Caco-2 (cell line): Measurements from ENCODE around the gene SLAMF6. TPM values are rescaled to one million over a fixed set of nuclear protein-coding genes. Genes with fewer than 3 reads are reported as not detected.

Experiments used
- BruUV-seq: library from RNA; stranded (reverse); fragments of 400-500 nt; replicated peaks from 2 replicates; lab custom pipeline; 2021; lab: Mats Ljungman, UMichigan
- CTCF ChIA-PET: fragments of 300-600 bp; sonication (Branson Sonifier 250); formaldehyde crosslinking; loops from one replicate; lab custom pipeline; 2022; ENCODE audit warnings: antibody characterized with exemption; lab: Charles Lee
- POLR2A ChIA-PET: fragments of 300-600 bp; sonication (Branson Sonifier 250); formaldehyde crosslinking; loops from one replicate; lab custom pipeline; 2022; ENCODE audit warnings: antibody characterized with exemption; lab: Charles Lee
- DNase-seq, 2 experiments: peaks; one replicate each; pipeline versions ENCODE4 v3.0.0 to v3.0.0-alpha.2; 2020 to 2022
- H3K27me3 ChIP-seq: replicated peaks from 2 replicates; pipeline ENCODE4 v1.6.0; 2011; ENCODE audit warnings: low read length; ENCODE audit not compliant: control insufficient read depth, insufficient read depth
- H3K36me3 ChIP-seq: 2 replicates; pipeline ENCODE4 v1.5.1; 2011; ENCODE audit warnings: low read length; ENCODE audit not compliant: control insufficient read depth, insufficient read depth
- H3K4me1 ChIP-seq: fragments of 250-450 bp; sonication (Bioruptor Pico); 2 replicates; pipeline ENCODE4 v1.5.1; 2020; ENCODE audit warnings: mild to moderate bottlenecking
- H3K4me3 ChIP-seq: 2 replicates; pipeline ENCODE4 v1.5.1; 2011; ENCODE audit warnings: low read depth, mild to moderate bottlenecking, control low read depth, low read length
- H3K9me3 ChIP-seq: fragments of 250-450 bp; sonication (Bioruptor Pico); 2 replicates; pipeline ENCODE4 v1.5.1; 2020; ENCODE audit warnings: mild to moderate bottlenecking, moderate library complexity
- H3K27ac Mint-ChIP-seq: one replicate; pipeline ENCODE4 v1.8.0; 2022; ENCODE audit warnings: mixed read lengths; ENCODE audit not compliant: unreplicated experiment
- H3K27me3 Mint-ChIP-seq: one replicate; pipeline ENCODE4 v1.8.0; 2022; ENCODE audit warnings: mixed read lengths; ENCODE audit not compliant: insufficient read depth, unreplicated experiment
- H3K36me3 Mint-ChIP-seq: one replicate; pipeline ENCODE4 v1.8.0; 2022; ENCODE audit warnings: mild to moderate bottlenecking, mixed read lengths; ENCODE audit not compliant: insufficient read depth, unreplicated experiment
- H3K4me1 Mint-ChIP-seq: one replicate; pipeline ENCODE4 v1.8.0; 2022; ENCODE audit warnings: low read depth, mixed read lengths; ENCODE audit not compliant: unreplicated experiment
- H3K4me3 Mint-ChIP-seq: one replicate; pipeline ENCODE4 v1.8.0; 2022; ENCODE audit warnings: mild to moderate bottlenecking, moderate library complexity, mixed read lengths; ENCODE audit not compliant: unreplicated experiment
- H3K9me3 Mint-ChIP-seq: one replicate; pipeline ENCODE4 v1.8.0; 2022; ENCODE audit warnings: mixed read lengths; ENCODE audit not compliant: unreplicated experiment
- CTCF ChIP-seq, 2 experiments: fragments of 200-600 bp in 1 of 2; IDR thresholded peaks; 1 replicate in 1 of 2; 2 replicates in 1 of 2; pipeline versions ENCODE4 v1.5.1 to v1.8.0; 2011 to 2022; ENCODE audit warnings: antibody characterized with exemption in 1 of 2, control low read depth in 1 of 2, inconsistent platforms in 1 of 2, low read depth in 1 of 2, low read length in 1 of 2, mild to moderate bottlenecking in 1 of 2, moderate library complexity in 1 of 2; ENCODE audit not compliant: insufficient read depth in 1 of 2, severe bottlenecking in 1 of 2, unreplicated experiment in 1 of 2
- intact Hi-C: fragments of 100-400 bp; cut with micrococcal nuclease; formaldehyde crosslinking; loops from one replicate; pipeline ENCODE4 v1.10.0; 2022; ENCODE audit not compliant: unreplicated experiment
- total RNA-seq: library from RNA; stranded (reverse); gene quantifications from 2 replicates; pipeline ENCODE4 v1.2.3, GENCODE V29; 2022

SLAMF6 gene
- total RNA-seq, 1 experiment from 2014 or later, result not detected

GRCh38 chr1:160550572-160551034 is 27.5 kb upstream of the SLAMF6 start:
- no TSS peak for BruUV-seq
- H3K9me3 Mint-ChIP-seq, result no peaks in the 10 kb centered on the region
- H3K27me3 Mint-ChIP-seq, result no peaks in the 10 kb centered on the region
- Histone ChIP-seq H3K36me3 (no peaks in the 10 kb centered on the region), H3K27me3 (no peaks in the 10 kb centered on the region), H3K9me3 (no peaks in the 10 kb centered on the region), H3K4me3 (no peak overlapping the region), H3K4me1 (no peaks in the 10 kb centered on the region)
- no peak overlapping the region for H3K4me3 Mint-ChIP-seq
- TF ChIP-seq CTCF (IDR thresholded peaks at IDR 0.05; ENCODE audit: insufficient read depth in 1 of 2, low read depth in 1 of 2, low read length in 1 of 2, severe bottlenecking in 1 of 2, unreplicated experiment in 1 of 2), result no peak
- no peaks in the 10 kb centered on the region for H3K36me3 Mint-ChIP-seq
- H3K4me1 Mint-ChIP-seq, result no peaks in the 10 kb centered on the region
- ChIA-PET CTCF (no interaction called here), POLR2A (no interaction called here)
- intact Hi-C loops, result no loop called here
- DNase-seq, result no peak
- H3K27ac Mint-ChIP-seq, result no peak overlapping the region

- H3K4me1 Mint-ChIP-seq, result no peaks in the 10 kb centered on the region
- no peaks in the 10 kb centered on the region for H3K36me3 Mint-ChIP-seq
- no peak overlapping the region for H3K27ac Mint-ChIP-seq
- Histone ChIP-seq H3K4me1 (0 out of 2 replicates have a peak, but pooled peaks cover 3% of the 10 kb centered on the region), H3K9me3 (no peaks in the 10 kb centered on the region), H3K36me3 (no peaks in the 10 kb centered on the region), H3K27me3 (no peaks in the 10 kb centered on the region), H3K4me3 (no peak overlapping the region)
- ChIA-PET CTCF (no interaction called here), POLR2A (no interaction called here)
- TF ChIP-seq CTCF (IDR thresholded peaks at IDR 0.05; ENCODE audit: insufficient read depth in 1 of 2, low read depth in 1 of 2, low read length in 1 of 2, severe bottlenecking in 1 of 2, unreplicated experiment in 1 of 2), result no peak
- no peaks in the 10 kb centered on the region for H3K27me3 Mint-ChIP-seq
- no TSS peak for BruUV-seq
- no peak for DNase-seq
- no peaks in the 10 kb centered on the region for H3K9me3 Mint-ChIP-seq
- H3K4me3 Mint-ChIP-seq, result no peak overlapping the region
- intact Hi-C loops, result no loop called here
These were observed 26.6 kb upstream of the SLAMF6 start for GRCh38 chr1:160549665-160550006.

GRCh38 chr1:160548960-160549664 is 26.1 kb upstream of the SLAMF6 start:
- no peaks in the 10 kb centered on the region for H3K9me3 Mint-ChIP-seq
- no peaks in the 10 kb centered on the region for H3K4me1 Mint-ChIP-seq
- Histone ChIP-seq H3K36me3 (no peaks in the 10 kb centered on the region), H3K4me3 (no peak overlapping the region), H3K27me3 (no peaks in the 10 kb centered on the region), H3K4me1 (0 out of 2 replicates have a peak, but pooled peaks cover 3% of the 10 kb centered on the region), H3K9me3 (no peaks in the 10 kb centered on the region)
- no TSS peak for BruUV-seq
- H3K36me3 Mint-ChIP-seq, result no peaks in the 10 kb centered on the region
- intact Hi-C loops, result no loop called here
- ChIA-PET CTCF (no interaction called here), POLR2A (no interaction called here)
- no peak overlapping the region for H3K4me3 Mint-ChIP-seq
- DNase-seq, result no peak
- H3K27ac Mint-ChIP-seq, result no peak overlapping the region
- no peaks in the 10 kb centered on the region for H3K27me3 Mint-ChIP-seq
- TF ChIP-seq CTCF (IDR thresholded peaks at IDR 0.05; ENCODE audit: insufficient read depth in 1 of 2, low read depth in 1 of 2, low read length in 1 of 2, severe bottlenecking in 1 of 2, unreplicated experiment in 1 of 2), result no peak
